HG02759 (cell line): ENCODE data around the gene RPN2.

ENCODE experiments used
- ATAC-seq: cut with Tn5 transposase; IDR thresholded peaks from one replicate; pipeline ENCODE4 v1.9.1; 2021; ENCODE audit warnings: mild to moderate bottlenecking, moderate library complexity; ENCODE audit not compliant: unreplicated experiment

RPN2 gene

GRCh38 chr20:37209193-37209592 lies 30.1 kb downstream of the RPN2 start:
- ATAC-seq: no peak

- ATAC-seq: no peak
Measured at GRCh38 chr20:37209661-37210314, 30.7 kb downstream of the RPN2 start.

- no peak for ATAC-seq
Measured at GRCh38 chr20:37218441-37218840, 39.3 kb downstream of the RPN2 start.

- no peak for ATAC-seq
Measured at GRCh38 chr20:37218976-37219375, 39.8 kb downstream of the RPN2 start.

DNA sequence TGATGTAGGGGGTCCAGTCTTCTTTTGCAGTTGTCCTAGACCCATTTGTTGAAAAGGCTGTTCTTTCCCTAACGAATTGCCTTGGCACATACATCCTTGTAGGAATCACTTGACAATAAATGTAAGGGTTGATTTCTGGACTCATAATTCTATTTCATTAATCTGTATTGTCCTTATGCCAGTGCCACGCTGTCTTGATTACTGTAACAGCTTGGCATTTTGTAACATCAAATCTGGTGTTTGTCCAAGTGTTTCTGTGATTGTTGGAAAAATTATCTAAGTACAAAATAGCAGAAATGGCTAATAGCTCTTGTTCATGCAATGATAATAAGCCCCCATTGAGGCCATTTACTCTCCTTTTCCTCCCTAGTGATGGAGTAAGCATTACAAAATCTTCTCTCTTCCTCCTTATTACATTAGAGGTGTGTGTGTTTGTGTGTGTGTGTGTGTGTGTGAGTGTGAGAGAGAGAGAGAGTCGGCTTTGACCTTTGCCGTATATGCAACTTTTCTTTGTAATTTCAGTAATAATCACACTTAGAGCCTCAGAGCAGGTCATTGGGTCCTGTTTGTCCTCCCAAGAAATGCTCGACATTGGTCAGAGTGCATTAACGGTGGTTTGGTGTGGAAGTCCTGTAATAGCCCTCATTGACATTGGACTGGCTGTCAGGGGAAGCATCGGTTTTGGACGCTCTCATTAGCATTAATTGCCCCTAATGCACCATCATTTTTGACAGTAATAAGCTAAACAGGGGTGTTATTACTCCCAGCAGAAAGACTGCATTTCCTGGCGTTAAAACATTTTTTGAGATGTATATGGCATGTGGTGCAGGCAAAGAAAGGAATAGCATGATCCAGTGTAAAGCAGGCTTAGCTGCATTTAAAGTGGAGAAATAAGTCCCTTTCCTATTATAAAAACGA lies 40.9 kb downstream of the RPN2 start:
- ATAC-seq: no peak

DNA sequence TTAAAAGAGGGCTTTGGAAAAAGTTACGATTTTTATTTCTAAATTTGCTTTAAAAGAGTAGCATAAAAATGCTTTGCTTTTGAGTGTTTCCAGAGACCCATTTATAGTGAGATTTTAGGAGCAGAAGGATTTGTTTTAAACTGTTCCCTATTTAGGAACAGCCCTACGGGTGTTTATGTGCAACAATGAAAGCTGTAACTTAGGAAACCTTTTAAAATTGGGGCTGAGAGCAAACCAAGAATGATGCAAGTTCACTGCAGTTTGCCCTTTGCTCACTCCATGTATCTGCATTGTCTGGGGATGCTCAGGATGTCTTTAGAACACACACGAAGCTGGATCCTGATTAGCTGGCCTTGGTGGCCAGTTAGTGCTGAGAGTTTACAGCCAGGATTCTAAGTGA lies 41.6 kb downstream of the RPN2 start:
- no peak for ATAC-seq

DNA sequence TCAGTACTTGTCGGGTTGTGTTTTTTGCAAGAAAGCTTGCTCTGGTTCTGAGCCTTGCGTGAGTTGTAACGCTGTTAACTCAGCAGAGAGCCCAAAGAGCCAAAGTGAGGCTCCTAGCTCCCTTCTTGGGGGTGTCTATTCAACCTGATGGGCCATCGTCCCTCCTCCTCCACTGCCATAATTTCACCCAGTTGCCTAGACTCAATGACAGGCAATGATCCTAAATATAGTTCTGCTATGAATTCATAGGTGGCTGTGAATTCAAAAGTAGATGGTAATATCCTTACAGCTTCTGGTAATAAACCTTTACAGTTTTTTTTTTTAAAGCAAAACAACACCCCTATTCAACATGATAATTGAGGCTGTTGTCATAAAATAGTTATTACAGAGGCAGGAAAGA lies 43.0 kb downstream of the RPN2 start:
- ATAC-seq: no peak

- no peak for ATAC-seq
Measured at GRCh38 chr20:37223053-37223452, 43.9 kb downstream of the RPN2 start.

DNA sequence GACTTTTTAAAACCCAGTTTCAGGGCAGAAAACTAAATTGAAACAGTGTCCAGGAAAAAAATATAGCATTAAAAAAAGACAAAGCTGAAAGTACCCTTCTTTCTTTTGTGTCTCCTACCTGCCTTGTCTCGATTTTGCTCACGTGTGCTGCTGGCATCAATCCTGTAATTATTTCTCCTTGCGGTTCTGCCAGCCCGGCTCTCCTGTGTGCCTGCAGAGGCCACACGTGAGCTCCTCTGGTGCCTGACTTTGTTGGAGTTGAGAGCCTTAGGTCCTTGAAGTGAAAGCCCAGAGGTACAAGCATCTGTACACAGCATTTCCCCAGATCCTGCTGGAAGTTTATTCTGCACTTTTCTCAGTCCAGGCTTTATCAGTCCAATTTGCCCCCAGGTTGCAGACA lies 46.0 kb downstream of the RPN2 start:
- ATAC-seq: no peak

DNA sequence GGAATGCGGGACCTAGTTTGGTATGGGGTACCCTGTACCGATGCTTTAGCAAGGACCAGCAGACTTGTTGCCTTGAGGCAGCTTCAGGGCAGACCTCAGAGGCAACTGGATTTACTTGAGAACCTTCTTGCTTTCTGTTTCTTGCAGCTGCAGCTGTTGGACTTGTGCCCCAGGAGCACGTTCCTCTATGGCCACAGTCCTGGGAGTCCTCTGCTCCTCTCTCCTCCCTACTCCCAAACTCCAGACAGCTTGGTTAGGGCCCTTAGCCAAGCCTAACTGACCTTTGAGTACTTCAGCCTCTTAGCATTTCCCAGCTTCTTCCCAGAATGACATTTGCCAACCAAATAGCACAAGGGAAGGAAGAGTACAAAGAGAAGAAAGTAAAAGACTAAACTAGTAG lies 47.8 kb downstream of the RPN2 start:
- no peak for ATAC-seq

DNA sequence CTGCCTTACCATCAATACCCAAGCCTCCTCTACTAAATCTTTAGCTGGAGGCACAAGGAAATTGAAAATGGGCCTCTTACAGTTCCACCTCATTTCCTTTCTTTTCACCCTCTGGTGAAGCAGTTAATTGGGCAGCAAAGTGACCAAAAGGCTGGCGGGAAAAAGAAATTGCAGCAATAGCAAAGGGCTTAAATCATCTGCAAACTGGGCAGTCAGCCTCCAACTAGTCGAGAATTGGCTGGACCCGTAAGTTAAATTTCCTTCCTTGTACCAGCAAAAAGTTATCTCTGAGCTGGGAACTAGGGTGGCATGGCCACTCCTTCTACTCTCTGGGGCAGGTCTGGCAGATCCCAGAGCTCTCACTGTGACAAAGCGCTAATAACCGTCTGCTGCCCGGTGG lies 49.0 kb downstream of the RPN2 start:
- no peak for ATAC-seq

DNA sequence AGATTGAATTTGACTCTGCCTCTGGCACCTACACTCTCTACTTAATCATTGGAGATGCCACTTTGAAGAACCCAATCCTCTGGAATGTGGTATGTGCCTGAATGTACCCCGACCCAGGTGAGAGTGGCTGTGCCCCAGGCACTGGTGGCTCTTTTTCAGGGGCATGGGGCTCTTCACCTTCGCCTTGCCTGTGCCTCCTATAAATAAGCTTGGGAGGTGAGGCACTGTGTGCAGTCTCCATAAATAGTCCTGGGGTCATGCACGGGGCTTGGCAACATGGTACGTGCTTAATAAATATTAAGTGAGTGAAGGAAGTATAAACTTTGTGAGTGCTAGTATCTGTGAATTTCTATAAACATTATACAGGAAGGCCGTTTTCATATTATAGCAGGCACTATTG lies 49.5 kb downstream of the RPN2 start:
- no peak for ATAC-seq

DNA sequence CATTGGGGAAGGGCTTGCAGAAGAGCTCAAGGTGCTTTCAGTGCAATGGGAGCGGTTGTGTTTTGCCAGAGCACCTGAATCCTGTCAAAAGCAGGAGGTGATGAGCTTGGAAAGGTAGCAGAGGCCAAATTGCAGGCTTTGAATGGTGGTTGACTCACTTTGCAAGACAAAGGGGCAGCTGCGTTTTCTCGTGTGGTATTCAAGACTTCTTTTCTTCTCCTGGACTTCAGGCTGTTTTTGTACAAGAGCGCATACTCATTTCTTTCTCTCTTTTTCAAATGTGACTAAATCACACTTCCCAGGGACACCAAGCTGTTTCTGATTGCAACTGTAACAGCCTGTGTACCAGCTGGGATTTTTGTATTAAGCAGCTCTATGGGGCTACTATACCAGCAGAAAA lies 50.2 kb downstream of the RPN2 start:
- no peak for ATAC-seq

- no peak for ATAC-seq
Measured at GRCh38 chr20:37230200-37230599, 51.1 kb downstream of the RPN2 start.

- ATAC-seq: no peak
Measured at GRCh38 chr20:37231947-37232630, 53.0 kb downstream of the RPN2 start.

DNA sequence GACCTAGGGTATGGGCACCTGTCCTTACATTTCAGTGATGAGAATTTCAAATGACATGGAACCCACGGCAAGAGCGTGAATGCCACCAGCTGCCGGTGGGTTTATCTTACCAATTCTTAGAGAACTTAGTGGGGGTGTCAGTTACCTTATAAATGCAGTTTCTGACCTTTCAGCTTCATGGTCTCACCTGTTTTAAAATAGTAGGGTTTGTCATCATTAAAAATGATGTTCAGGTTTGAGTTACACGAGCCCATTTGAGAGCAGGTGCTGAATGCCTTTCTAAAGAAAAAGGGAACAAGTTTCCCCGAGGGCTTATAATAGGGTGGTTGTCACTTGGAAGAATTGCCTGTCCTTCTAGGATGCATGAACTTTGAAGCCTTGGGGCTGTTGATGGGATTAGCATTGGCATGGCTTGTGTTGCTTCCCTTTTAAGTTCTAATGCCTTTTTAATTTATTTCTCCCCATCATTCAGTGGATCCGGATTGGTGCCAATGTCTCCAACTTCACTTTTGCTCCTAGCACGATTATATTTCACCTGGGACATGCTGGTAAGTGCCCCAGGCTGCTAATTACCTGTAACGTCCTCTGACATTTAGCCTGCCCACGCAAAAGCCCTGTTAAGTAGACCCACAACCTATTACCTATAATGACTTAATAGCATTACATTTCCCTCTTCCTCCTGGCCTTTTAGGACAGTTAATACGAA lies 54.6 kb downstream of the RPN2 start:
- ATAC-seq: no peak

- no peak for ATAC-seq
Measured at GRCh38 chr20:37234254-37234581, 55.1 kb downstream of the RPN2 start.

DNA sequence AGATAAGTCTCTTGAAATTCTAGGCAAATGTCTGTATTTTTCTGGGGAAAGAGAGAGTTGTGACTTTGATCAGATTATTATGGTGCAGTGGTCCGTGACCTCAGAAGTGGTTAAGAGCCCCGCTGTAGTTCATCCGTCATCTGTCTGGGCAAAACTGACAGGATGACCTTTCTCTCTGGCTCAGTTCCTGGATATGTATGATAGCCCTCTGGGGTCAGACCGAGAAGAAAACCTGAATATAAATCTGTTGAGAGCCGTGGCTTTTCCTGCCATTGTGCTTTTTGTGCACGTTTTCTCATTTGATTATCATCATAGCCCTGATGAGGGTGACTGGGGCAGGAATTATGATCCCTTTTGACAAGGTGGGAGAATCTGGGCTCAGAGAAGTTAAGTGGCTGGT lies 55.9 kb downstream of the RPN2 start:
- ATAC-seq: no peak

DNA sequence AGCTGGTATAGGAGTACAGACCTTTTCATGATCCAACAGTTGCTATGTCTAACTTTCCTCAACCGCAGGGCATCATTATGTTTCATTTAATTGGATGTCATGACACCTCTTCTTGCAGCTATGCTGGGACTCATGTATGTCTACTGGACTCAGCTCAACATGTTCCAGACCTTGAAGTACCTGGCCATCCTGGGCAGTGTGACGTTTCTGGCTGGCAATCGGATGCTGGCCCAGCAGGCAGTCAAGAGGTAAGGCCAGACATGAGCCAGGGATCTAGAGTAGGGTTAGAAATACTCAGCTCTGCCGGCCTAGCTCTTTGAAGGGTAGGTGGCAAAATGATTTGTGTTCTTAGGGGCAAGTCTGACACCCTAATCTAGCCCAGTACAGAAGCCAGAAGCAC lies 57.3 kb downstream of the RPN2 start:
- no peak for ATAC-seq

DNA sequence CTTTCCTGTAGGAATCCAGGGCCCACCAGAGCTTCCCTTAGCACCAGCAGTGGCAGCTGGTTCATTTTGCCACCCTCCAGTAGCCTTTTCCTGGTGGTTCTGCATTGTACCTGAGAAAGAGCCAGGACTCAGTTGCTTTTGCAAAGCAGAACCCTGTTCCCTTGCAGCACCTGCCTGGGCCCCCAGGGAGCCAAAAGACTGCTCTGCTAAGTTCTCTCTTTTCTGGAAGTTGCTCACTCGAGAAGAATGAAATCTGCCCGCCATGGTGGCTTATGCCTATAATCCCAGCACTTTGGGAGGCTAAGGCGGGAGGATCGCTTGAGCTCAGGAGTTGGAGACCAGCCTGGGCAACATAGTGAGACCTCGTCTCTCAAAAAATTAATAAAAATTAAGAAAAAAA lies 58.5 kb downstream of the RPN2 start:
- ATAC-seq: no peak

DNA sequence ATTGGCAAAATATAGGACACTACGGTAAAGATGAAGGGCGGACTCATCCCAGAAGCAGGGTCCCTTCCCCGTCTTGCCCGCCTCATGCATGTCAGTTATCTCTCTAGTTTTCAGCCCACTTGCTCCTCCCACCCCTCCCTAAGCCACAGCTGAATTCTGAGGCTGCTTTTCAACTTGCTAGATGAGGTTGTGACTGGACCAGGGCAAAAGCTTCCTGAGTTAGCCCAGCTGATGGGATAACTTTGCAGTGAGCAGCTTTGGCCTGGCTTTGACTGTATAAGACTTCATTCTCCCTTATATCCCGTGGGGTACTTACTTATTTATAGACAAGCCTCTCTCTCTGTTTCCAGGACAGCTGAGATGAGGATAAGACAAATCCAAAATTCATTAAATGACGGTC lies 59.3 kb downstream of the RPN2 start:
- ATAC-seq: no peak
